ENCODE data around the gene ATG12. TPM values are rescaled to one million over a fixed set of nuclear protein-coding genes. Genes with fewer than 3 reads are reported as not detected.

The ATG12 gene
- total and polyA plus RNA-seq, 2 of the 13 experiments (the other 11 are each of a cell fraction or from before 2014, with no cell fraction given) = 46.4 to 58.1 TPM

- TF ChIP-seq TMF1 (CRISPR knock-in tag; IDR thresholded peaks at IDR 0.05; ENCODE audit: low read depth) (no peak), NFE2 (CRISPR knock-in tag; IDR thresholded peaks at IDR 0.05) (no peak), ETV6 (CRISPR knock-in tag; conservative IDR thresholded peaks at IDR 0.05) (no peak), PTBP1 (IDR thresholded peaks at IDR 0.05; ENCODE audit: low read depth, low read length, poor library complexity, severe bottlenecking) (no peak), PAXIP1 (CRISPR knock-in tag; conservative IDR thresholded peaks at IDR 0.05) (peak; percentile 27; the same call in 1 of the 2 replicates), ZNF792 (CRISPR knock-in tag; IDR thresholded peaks at IDR 0.05) (no peak), ZHX2 (IDR thresholded peaks at IDR 0.05; ENCODE audit: low read depth) (no peak), ZHX2 (CRISPR knock-in tag; IDR thresholded peaks at IDR 0.05; ENCODE audit: borderline replicate concordance) (no peak), SNAI1 (CRISPR knock-in tag; IDR thresholded peaks at IDR 0.05; ENCODE audit: borderline replicate concordance) (no peak), ZFX (CRISPR knock-in tag; IDR thresholded peaks at IDR 0.05; ENCODE audit: low read depth) (peak; percentile 50; the same call in 1 of the 2 replicates), GLI4 (CRISPR knock-in tag; IDR thresholded peaks at IDR 0.05; ENCODE audit: borderline replicate concordance) (no peak), POGZ (CRISPR knock-in tag; IDR thresholded peaks at IDR 0.05) (no peak), ZNF629 (CRISPR knock-in tag; conservative IDR thresholded peaks at IDR 0.05) (no peak), ZNF672 (CRISPR knock-in tag; IDR thresholded peaks at IDR 0.05) (no peak), RARA (CRISPR knock-in tag; IDR thresholded peaks at IDR 0.05) (0 out of 2 replicates have a peak, but pooled peaks have one; percentile 17), TAF15 (IDR thresholded peaks at IDR 0.05; ENCODE audit: low read depth, low read length, poor library complexity, severe bottlenecking) (no peak), RBM39 (IDR thresholded peaks at IDR 0.05; ENCODE audit: low read depth, low read length, poor library complexity, severe bottlenecking) (no peak), XBP1 (CRISPR knock-in tag; IDR thresholded peaks at IDR 0.05) (0 out of 2 replicates have a peak, but pooled peaks have one; percentile 72), ZFP90 (CRISPR knock-in tag; IDR thresholded peaks at IDR 0.05; ENCODE audit: borderline replicate concordance) (no peak), ZNF446 (CRISPR knock-in tag; IDR thresholded peaks at IDR 0.05) (no peak), ZNF605 (CRISPR knock-in tag; IDR thresholded peaks at IDR 0.05) (no peak), GTF2F1 (IDR thresholded peaks at IDR 0.05; ENCODE audit: low read length) (no peak), MZF1 (CRISPR knock-in tag; IDR thresholded peaks at IDR 0.05; ENCODE audit: borderline replicate concordance) (no peak)
Observed at GRCh38 chr5:115844321-115844817, 3.0 kb upstream of the ATG12 start (continued).

Data from HepG2 (cell line).